Stimulated activated CD4-positive, alpha-beta T cell treated with anti-CD3 and anti-CD28 coated beads, Interleukin-2, amount 100 ng/mL, for 4 hours (primary cell): ENCODE results near the gene UBAC1.

Source experiments
- DNase-seq: peaks from one replicate; pipeline ENCODE4 v3.0.0-alpha.2; 2020; ENCODE audit warnings: low read depth

UBAC1 gene, protein sequence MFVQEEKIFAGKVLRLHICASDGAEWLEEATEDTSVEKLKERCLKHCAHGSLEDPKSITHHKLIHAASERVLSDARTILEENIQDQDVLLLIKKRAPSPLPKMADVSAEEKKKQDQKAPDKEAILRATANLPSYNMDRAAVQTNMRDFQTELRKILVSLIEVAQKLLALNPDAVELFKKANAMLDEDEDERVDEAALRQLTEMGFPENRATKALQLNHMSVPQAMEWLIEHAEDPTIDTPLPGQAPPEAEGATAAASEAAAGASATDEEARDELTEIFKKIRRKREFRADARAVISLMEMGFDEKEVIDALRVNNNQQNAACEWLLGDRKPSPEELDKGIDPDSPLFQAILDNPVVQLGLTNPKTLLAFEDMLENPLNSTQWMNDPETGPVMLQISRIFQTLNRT

DNA sequence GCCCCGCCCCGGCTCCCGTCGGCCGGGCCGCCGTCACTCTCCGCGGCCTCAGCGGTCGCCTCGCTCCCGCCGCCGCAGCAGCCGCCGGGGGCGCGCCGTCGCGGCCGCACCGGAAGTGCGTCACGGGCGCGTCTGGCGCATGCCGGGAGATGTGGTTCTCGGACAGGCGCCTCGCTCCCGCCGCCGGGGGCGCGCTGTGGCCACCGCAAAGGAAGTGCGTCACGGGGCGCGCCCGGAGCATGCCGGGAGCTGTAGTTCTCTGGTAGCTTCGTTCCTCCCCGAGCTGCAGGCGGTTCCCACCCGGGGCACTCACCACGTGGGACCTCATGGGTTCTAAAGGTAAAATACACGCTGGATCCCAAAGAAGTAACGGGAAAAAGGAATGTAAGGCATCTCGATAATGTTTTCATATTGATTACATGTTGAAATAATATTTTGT lies at the start of gene UBAC1:
Gene UBAC1, minus strand, starts transcription at position 97 of the 439 bp plus-strand sequence. CDS start 211 bp downstream, outside the sequence.
- peak; percentile 92 for DNase-seq

DNA sequence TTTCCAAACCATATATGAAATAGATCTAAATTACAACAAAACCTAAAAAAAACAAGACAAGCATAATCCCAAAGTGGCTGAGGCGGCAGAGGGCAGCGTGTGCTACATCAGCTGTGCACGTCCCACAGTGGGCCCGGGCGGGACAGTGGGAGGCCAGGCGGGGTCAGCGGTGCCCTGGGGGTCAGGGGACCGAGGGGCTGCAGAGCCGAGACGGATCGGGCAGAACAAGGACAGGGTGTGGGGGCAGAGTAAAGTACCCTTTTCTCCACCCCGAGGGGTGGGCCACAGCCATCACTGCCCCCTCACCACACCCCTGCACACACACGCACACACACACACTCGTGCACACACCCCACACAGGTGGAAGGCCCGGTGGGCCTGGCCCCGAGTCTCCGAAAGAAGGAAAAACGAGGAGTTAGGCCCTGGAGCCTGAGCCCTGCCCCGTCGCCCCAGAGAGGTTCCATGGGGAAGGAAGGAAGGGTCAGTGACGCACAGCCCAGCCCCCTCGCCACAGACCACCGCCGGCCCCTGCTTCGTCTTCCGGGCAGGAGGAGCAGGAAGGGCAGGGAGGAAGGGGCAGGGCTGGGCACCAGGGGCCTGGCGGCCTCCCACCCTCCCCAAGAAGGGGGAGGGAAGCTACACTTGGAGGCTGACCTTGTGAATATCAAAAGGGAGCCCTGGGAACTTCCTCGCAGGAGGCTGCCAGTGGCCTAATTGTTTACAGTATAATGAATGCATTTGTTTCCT lies 49.6 kb upstream of the UBAC1 start:
- no peak for DNase-seq

DNA sequence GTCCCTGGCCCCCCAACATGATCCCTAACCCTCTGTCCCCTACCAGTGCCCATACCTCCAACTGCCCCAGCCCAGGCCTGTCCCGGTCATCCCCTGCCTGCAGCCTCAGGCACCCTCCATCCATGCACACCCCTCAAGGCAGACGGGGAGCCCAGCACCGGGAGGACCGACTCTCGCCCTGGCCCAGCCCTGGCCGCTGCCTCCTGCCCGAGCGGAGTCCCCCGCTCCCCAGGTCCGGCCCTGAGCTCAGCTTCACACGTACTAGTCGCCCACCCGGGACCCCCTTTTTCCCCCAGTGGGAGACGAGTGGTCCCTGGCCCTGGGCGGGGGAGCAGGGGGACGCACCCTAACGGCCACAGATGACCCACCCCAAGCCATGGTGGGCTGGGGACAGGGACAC lies 49.0 kb upstream of the UBAC1 start:
- no peak for DNase-seq

DNA sequence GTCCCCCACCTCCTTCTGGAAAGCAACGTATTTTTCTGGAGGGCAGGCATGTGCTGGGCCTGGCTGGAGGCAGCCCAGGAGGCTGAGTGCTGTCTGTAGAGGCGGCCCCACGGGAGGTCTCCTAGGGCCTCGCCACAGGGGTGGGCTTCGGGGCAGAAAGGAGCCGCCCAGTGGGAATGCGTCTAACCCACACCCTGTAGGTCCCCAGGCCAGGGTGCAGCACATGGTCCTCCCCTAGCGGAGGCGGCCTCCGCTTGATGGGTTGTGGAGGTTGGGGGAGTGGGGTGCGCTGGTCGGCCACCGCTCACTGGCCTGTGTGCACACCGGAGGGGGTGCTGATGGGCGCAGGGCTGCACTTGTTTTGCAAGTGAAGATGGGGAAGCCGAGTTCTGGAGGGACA lies 48.3 kb upstream of the UBAC1 start:
- no peak for DNase-seq

DNA sequence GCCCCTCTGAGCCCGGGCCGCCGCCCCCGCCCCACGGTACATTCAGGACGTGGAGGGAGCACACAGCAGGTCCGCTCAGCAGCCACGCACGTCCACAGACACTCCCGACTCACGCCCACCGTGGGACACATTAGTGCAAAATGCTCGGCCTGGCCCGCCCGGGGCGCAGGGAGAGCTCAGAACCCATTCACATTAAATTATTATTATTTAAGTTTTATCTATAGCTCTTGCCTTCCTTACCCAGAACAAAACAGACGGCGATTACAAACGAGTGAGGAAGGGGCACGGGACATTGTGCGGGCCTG lies 47.5 kb upstream of the UBAC1 start:
- DNase-seq: no peak

DNA sequence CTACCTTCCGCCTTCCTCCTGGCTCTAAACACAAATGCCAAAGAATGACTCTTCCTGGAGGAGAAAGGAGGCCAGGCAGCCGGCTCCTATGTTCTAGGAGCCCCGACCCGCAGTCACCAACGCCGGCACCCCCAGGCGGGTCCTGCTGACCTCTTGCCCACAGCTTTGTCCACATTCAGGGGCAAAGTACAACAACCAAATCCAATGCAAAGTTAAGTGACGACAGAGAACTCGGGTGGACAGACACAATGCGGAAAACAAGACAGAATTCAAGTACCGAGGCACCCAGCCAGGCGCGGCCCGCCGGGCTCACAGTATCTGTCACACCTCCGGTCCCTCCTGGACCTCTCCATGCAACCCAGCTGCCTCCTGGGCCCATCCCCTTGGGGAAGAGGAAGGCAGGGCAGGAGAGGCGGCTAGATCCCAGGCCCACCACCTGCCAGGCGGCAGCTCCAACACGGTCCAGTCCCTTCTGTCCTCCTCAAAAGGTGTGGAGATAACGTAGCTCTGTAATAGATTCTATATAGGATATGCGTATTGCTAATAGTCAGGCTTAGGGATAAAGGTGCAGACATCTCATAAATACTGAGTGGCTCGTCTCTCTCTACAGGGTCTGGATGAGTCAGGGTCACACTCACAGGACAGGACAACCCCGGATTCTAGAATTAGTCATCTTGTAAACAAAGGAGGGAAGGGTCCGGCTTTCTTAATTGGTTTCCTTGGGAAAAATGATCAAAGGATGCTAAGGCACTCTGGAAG lies 46.9 kb upstream of the UBAC1 start:
- no peak for DNase-seq

DNA sequence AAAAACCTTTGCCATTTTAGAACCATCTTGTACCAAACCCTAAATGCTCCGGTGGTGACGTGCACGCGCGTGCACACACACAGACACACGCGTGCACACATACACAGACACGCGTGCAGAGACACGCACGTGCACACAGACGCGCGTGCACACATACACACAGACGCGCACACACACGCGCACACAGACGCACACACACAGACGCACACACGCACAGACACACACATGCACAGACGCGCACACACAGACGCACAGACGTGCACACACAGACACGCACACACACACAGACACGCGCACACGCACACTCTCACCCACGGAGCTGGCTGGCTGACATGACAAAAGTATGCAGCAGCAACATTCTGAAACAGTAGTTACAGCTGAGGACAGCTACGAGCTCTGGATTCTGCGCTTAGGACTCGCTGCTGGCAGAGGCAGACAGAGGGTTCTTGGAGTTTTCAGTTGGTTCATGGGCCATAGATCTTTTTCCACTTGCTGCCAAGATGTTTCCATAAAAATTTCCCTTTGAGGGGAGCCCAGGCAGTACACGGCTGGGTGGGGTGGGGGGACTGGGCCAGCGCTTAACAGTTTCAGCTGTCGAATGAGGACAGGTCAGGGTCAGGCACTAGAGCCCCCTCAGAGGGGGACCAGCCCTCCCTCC lies 46.2 kb upstream of the UBAC1 start:
- no peak for DNase-seq

DNA sequence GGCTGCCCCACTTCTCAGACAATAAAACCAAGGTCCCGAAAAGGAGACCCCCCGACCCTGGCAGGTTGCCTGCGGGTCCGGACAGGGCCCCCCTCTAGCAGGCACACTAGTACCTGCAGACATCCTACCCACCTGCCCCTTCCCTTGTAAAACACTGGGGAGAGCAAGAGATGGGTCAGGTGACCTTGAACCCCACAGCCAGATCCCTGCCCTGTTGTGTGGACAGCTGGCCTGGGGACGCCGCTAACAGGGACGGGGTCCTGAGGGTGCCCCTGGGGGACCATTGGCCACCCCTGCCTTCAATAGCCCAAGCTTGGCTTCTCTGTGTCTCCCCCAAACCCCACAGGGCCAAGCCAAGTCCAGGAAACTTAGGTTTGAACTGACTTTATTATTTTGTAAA lies 45.0 kb upstream of the UBAC1 start:
- no peak for DNase-seq

DNA sequence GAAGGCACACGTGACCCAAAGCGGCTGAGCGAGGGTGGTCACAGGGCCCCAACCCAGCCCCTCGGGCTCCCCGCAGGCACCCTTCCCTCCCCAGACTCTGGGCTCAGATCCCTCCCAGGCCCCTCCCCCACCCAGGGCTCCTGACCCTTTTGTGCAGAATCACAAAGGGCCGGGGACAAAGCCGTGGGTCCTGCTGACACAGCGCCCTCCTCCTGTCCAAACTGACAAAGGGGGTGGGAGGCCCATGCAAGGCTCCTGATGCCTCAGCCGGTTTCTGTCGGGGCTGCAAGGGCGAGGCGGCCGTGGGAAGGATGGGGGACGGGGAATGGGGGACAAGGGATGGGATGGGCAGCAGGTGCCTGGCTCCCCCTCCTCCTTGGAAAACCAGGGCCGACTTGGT lies 43.5 kb upstream of the UBAC1 start:
- no peak for DNase-seq

DNA sequence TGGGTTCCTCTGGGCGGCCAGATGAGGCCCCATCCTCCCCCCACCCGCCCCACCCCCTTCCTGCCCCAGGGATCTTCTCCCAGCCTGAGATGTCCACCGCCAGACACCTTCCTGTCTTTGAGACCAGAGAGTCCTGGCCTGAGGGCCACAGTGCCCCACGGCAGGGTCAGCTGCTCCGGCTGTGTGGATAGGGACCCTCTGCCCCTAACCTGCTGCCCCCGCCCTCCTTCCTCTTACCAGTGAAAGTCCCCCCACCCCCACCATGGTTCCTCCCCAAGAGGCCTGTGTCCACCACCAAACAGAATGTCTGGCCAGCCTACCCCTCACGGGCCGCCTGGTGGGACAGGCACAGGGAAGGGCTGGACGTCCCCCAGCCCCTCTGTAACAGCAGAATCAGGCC lies 43.0 kb upstream of the UBAC1 start:
- no peak for DNase-seq

DNA sequence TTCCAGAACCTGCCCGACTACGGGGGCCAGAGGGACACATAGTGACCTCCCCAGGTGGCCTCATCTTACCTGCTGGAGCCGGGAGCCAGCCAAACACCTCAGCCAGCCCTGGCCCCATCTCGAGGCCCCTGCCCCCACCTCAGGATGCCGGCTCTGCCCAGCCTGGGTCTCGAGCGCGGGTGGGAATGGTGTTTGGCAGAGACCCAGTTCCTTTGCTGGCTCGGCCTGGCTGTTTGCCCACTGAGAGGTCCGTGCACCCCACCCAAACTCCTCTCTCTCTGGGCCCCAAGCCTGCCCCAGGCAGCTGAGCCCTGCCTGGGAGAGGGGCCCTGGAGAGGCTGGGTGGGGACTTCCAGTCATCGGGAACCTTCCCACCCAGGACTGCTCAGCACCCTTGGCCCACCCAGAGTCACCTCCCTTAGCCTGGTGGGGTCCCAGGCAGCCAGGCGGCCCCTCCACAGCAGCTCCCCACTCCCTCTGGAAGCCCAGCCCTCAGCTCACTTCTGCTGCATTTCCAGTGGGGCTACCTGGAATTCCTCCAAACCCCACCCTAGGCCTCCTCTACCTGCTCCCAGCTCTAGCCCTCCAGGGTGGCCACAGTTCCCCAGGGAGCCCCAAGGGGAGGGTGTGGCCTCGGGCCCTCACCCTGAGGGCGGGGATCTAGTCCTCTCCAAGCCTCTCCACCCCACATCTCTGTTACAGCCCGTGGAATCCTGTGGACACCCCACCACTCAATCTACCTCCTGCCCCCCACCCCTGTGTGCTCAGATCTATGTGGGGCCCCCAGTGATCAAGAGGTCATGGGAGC lies 42.4 kb upstream of the UBAC1 start:
- no peak for DNase-seq

DNA sequence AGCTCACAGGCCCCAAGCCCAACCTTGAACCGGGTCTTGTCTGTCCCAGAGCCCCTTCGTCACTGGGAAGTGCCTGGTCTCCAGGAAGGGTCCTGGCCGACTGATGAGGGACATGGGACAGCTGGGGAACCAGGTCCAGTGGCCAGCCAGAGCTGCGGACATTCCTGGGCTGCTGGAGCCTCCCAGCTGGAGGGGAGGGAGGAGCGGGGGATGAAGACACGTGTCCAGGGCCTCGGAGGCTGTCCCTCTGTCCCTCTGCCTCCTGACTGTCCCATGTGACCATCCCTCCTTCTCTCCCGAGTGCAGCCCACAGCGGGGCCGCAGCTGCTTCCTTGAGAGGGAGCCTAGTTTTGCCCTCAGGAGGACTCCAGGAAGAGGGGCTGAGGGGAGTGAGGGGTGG lies 41.7 kb upstream of the UBAC1 start:
- DNase-seq: no peak

DNA sequence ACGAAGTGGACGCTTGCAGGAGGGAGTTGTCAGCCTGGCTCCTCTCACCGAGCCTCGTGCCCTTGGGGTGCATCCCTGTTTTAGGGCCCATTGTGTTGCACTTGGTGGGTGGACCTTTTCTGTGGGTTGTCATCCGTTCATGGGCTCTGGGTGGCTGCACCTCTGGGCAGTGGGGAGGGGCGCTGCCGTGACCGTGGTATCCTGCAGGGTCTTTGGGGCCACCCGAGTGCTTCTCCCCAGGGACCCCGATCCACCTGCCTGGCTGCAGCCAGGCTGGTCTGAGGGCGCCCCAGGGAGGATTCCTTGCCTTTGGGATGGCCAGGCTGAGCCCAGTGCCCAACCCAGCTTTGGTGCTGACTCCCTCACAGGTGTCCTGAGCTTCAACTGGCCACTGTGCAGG lies 41.0 kb upstream of the UBAC1 start:
- DNase-seq: no peak

DNA sequence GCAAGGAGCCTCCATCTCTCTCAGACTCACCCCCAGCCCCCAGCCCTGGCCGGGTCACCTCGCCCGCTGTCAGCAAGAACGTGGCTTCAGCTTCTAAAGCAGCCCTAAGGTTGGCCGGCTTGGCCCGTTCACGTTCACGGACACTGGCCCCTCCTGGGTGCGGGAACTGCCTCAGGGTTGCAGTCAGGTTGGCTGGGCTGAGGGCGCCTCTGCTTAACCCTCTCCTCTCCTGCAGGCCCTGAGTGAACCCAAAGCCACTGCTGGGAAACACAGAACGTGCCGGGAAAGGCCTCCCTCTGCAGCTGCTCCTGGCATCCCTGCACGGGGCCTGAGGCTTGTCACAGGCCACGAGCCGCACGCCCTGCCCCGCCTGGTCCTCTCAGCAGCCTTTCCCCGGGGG lies 40.1 kb upstream of the UBAC1 start:
- no peak for DNase-seq

DNA sequence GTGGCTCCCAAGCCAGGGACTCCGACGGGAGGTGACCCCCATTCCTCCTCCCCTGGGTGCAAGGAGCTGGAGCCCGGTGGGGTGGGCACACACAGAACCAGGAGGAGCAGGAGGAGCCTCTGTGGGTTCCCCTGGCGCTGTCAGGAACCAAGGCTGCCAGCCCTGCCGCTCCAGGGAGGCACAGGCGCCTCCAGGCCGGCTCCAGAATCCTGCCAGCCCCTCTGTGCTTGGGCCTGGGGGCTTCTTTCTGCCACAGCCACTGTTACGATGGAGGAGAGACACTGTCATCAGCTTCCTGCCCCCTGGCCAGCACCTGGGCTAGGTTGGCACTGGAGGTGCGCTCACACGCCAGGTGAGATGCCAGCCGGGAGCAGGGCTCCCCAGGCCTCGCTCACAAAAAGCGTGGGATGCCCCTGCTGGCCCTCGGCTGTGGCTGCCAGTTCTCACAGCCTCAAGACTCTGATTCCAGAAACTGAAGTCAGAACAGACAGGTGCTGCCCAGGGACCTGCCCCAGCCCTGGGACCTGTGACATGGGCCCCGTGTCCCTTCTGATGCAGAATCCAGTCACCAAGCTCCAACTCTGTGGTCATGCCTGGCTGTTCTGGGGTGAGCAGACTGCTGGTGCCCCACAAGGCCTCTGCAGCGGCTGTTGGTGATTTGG lies 37.4 kb upstream of the UBAC1 start:
- no peak for DNase-seq

DNA sequence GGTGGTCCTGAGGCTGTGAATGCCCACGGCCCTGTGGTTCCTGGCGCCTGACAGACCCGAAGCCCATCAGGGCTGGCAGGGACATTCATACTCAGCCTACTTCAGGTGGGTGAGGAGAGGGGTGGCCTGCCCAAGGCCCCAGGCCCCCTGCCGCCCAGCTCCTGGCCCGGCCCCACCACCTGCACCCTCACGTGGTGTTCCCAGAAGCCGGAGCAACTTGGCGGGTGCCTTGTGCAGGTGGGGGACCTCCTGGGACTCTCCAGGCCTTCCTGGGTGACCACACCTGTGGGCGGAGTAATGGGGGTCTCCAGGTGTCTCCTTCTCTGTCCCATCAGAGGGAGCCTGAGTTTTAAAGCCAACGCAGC lies 36.8 kb upstream of the UBAC1 start:
- no peak for DNase-seq

DNA sequence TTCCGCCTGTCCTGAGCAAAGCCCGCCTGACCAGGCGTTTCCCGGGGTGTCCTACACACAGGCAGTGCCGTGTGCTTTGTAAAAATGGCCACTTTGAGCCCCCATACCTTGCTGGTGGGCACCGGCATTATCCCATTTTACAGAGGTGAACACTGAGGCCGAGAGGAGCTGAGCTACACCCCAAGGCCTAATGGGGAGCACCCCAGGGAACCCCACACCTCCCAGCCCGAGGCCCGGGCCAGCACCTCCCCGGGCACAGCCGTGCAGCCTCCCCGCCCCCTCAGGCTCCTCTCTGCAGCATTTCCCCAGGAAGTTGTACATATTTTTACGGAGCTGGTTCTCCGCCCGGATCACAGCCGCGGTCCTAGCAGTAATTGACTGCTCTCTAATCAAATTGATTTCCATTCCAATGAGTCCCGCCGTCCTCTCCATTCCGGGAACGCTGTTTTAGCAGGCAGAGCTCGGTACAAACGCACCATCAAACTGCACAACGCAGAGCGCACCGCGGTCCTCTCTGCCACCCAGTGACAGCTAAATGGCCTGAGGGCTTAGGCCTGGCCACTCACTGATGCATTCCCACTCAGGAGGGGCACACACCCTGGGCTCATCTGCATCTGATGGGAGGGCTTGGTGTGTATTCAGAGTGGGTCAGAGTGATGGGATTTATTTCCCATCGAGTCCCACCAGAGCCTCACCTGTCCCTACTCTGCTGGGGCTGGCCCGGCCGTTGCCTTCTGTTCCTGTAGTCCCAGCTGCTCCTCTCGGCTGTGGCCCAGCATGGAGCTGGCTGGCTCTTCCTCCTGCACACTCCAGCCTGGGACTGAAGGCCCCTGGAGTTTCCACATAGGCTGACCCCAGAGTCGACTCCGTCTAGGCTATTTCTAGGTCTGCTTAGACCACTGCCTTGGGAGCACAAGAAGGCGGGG lies 36.2 kb upstream of the UBAC1 start:
- DNase-seq: no peak

DNA sequence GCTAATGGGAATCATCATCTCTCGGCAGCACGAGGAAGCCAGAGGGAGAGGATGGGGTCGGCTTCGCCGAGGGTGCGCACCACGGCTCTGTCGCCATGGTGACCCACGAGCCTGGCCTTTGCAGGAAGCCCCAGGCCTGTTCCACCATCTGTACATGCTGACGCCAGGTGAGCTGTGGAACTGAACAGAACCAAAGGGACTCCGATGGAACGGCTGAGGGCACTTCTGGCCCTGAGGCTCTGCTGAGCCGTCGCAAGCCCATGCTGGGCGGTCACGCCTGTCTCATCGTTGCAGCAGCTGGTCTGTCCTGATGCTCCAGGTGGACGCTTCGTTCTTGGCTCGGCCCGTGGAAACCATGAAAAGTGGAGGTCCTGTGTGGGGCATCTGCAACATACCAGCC lies 34.6 kb upstream of the UBAC1 start:
- DNase-seq: no peak

DNA sequence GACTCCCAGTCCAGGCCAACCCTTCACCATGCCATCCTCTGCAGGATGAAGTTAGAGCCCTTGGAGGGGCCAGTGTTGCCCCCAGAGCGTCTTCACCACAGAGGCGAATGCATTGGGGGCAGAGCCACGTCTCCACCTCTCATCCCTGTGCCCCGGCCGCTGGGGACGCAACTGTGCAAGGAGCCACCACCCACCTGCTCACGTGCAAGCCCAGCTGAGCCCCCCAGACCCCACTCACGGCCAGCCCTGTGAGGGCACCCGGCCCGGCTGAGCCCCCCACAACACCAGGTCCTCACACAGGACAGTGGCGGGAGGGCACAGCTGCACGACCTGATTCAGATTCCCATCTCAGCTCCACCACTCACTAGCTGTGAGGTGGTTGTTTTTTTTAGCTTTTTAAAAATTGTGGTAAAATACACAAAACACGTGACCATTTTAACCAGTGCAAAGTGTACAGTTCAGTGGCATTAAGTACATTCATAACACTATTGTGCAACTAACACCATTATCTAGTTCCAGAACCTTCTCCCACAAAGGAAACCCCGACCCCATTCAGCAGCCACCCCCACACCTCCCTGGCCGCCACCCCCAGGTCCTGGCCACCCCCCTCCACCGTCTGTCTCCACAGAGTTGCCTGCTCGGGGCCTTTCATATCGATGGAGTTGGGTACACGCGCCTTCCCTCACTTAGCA lies 33.5 kb upstream of the UBAC1 start:
- no peak for DNase-seq
